SU-DHL-6 (cell line): ENCODE measurements around the gene NPSR1.

Experiments
- EZH2phosphoT487 ChIP-seq: fragments of 200-600 bp; sonication (generic), shearing (Covaris generic); conservative IDR thresholded peaks from 2 replicates; pipeline ENCODE4 v1.6.1; 2018; ENCODE audit warnings: mild to moderate bottlenecking, antibody characterized with exemption, low read length, moderate library complexity, mixed read lengths
- TF ChIP-seq, protein P1 (sequence below): fragments of 200-600 bp; sonication (generic); IDR thresholded peaks from one replicate; pipeline ENCODE4 v1.5.1; 2017; ENCODE audit warnings: antibody characterized with exemption, mild to moderate bottlenecking, low read length, moderate library complexity; ENCODE audit not compliant: insufficient read depth, poor library complexity, severe bottlenecking

- TF ChIP-seq, protein P1, sequence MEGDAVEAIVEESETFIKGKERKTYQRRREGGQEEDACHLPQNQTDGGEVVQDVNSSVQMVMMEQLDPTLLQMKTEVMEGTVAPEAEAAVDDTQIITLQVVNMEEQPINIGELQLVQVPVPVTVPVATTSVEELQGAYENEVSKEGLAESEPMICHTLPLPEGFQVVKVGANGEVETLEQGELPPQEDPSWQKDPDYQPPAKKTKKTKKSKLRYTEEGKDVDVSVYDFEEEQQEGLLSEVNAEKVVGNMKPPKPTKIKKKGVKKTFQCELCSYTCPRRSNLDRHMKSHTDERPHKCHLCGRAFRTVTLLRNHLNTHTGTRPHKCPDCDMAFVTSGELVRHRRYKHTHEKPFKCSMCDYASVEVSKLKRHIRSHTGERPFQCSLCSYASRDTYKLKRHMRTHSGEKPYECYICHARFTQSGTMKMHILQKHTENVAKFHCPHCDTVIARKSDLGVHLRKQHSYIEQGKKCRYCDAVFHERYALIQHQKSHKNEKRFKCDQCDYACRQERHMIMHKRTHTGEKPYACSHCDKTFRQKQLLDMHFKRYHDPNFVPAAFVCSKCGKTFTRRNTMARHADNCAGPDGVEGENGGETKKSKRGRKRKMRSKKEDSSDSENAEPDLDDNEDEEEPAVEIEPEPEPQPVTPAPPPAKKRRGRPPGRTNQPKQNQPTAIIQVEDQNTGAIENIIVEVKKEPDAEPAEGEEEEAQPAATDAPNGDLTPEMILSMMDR, result no peak
- TF ChIP-seq EZH2phosphoT487, result no peak
Observed at GRCh38 chr7:34655384-34655783, 2.6 kb upstream of the NPSR1 start.
